VCaP (cell line): ENCODE results near the gene CCDC167.
A peak's percentile ranks its signal among the peaks of the same experiment; 100 is the strongest.

ENCODE experiments used
- H3K27ac ChIP-seq: fragments of 450-650 bp; 2 replicates; pipeline ENCODE4 v1.5.1; 2017
- CTCF ChIP-seq: fragments of 450-650 bp; conservative IDR thresholded peaks from 2 replicates; pipeline ENCODE4 v1.5.1; 2017; ENCODE audit warnings: mild to moderate bottlenecking, moderate library complexity

The CCDC167 gene

GRCh38 chr6:37541346-37541745, 41.7 kb upstream of the CCDC167 start:
- no peak for TF ChIP-seq CTCF
- H3K27ac ChIP-seq: no peak overlapping the region

GRCh38 chr6:37540390-37540789, 40.7 kb upstream of the CCDC167 start:
- TF ChIP-seq CTCF: no peak
- H3K27ac ChIP-seq: no peak overlapping the region

- no peak for TF ChIP-seq CTCF
Measured at GRCh38 chr6:37540029-37540352, 40.3 kb upstream of the CCDC167 start.

GRCh38 chr6:37539171-37540028, 39.7 kb upstream of the CCDC167 start:
- H3K27ac ChIP-seq: no peak overlapping the region
- no peak for TF ChIP-seq CTCF

More at GRCh38 chr6:37540029-37540352, 40.3 kb upstream of the CCDC167 start:
- H3K27ac ChIP-seq: no peak overlapping the region

GRCh38 chr6:37538107-37538506, 38.4 kb upstream of the CCDC167 start:
- no peak overlapping the region for H3K27ac ChIP-seq
- TF ChIP-seq CTCF: peak; percentile 74

GRCh38 chr6:37537548-37537947, 37.9 kb upstream of the CCDC167 start:
- H3K27ac ChIP-seq: no peak overlapping the region
- TF ChIP-seq CTCF: no peak

GRCh38 chr6:37536491-37537190, 36.9 kb upstream of the CCDC167 start:
- TF ChIP-seq CTCF: no peak
- H3K27ac ChIP-seq: no peak overlapping the region
